GM23338 (cell line): ENCODE results near the gene CMIP.

Source experiments
- CREB1 ChIP-seq: fragments of 250-450 bp; sonication (Bioruptor Pico); IDR thresholded peaks from 2 replicates; pipeline ENCODE4 v1.5.0; 2020; ENCODE audit warnings: low read depth, mild to moderate bottlenecking, moderate library complexity
- CTCF ChIP-seq, 2 experiments: fragments of 200-600 bp in 1 of 2; sonication (generic) in 1 of 2; conservative IDR thresholded peaks; 2 replicates each; pipeline versions ENCODE4 v1.5.1 to v1.6.1; 2016 to 2017; ENCODE audit warnings: antibody characterized with exemption in 2 of 2, low read depth in 2 of 2, mild to moderate bottlenecking in 2 of 2, moderate library complexity in 1 of 2
- EZH2 ChIP-seq: fragments of 200-600 bp; sonication (generic); IDR thresholded peaks from one replicate; pipeline ENCODE4 v1.8.0; 2017; ENCODE audit warnings: antibody characterized with exemption, mild to moderate bottlenecking, low read depth; ENCODE audit not compliant: unreplicated experiment
- EZH2phosphoT487 ChIP-seq: fragments of 200-600 bp; sonication (generic); IDR thresholded peaks from one replicate; pipeline ENCODE4 v1.8.1; 2018; ENCODE audit warnings: antibody characterized with exemption; ENCODE audit not compliant: unreplicated experiment
- JUNB ChIP-seq: IDR thresholded peaks from one replicate; pipeline ENCODE4 v1.6.1; 2016; ENCODE audit warnings: antibody characterized with exemption; ENCODE audit not compliant: unreplicated experiment
- NANOG ChIP-seq: IDR thresholded peaks from 2 replicates; pipeline ENCODE4 v1.6.1; 2016; ENCODE audit warnings: antibody characterized with exemption, borderline replicate concordance
- POLR2AphosphoS5 ChIP-seq: IDR thresholded peaks from 2 replicates; pipeline ENCODE4 v1.6.1; 2016; ENCODE audit warnings: antibody characterized with exemption, low read depth
- REST ChIP-seq: IDR thresholded peaks from one replicate; pipeline ENCODE4 v1.6.1; 2018; ENCODE audit warnings: antibody characterized with exemption; ENCODE audit not compliant: unreplicated experiment
- ZNF114 ChIP-seq: fragments of 250-450 bp; sonication (Bioruptor Pico); IDR thresholded peaks from 2 replicates; pipeline ENCODE4 v1.5.0; 2020; ENCODE audit warnings: mild to moderate bottlenecking, moderate library complexity
- ZNF331 ChIP-seq: fragments of 250-450 bp; sonication (Bioruptor Pico); IDR thresholded peaks from 2 replicates; pipeline ENCODE4 v1.5.0; 2020; ENCODE audit warnings: low read depth, mild to moderate bottlenecking, moderate library complexity

GRCh38 chr16:81528256-81528655, 83.6 kb downstream of the CMIP start:
- TF ChIP-seq EZH2 (no peak), JUNB (no peak), CTCF (conservative IDR thresholded peaks at IDR 0.05; ENCODE audit: low read depth in 2 of 2) (no peak), EZH2phosphoT487 (no peak), POLR2AphosphoS5 (no peak), NANOG (no peak), REST (no peak), CREB1 (CRISPR knock-in tag) (no peak), ZNF331 (no peak), ZNF114 (CRISPR knock-in tag) (no peak)
